SK-N-SH (cell line): ENCODE data around the gene IL1RAP. TPM values are rescaled to one million over a fixed set of nuclear protein-coding genes. Genes with fewer than 3 reads are reported as not detected.

ENCODE experiments used
- CTCF ChIA-PET: fragments of 300-600, 350-600 bp; formaldehyde crosslinking; extraction: SDS; loops from one replicate; lab custom pipeline; 2021; lab: Yijun Ruan, JAX
- POLR2A ChIA-PET: fragments of 350-600 bp; sonication (Branson Sonifier 250); formaldehyde crosslinking; extraction: SDS; loops from one replicate; lab custom pipeline; 2020; ENCODE audit warnings: antibody characterized with exemption, inconsistent platforms; lab: Yijun Ruan, JAX
- DNase-seq: peaks from one replicate; pipeline ENCODE4 v3.0.0; 2012
- H2AFZ ChIP-seq: fragments of 200-600 bp; sonication (generic); 2 replicates; pipeline ENCODE4 v1.8.1; 2016; ENCODE audit warnings: antibody characterized with exemption, mild to moderate bottlenecking, low read depth
- H3F3A ChIP-seq: fragments of 200-600 bp; sonication (generic); replicated peaks from 2 replicates; pipeline ENCODE3; 2016; ENCODE audit warnings: antibody characterized with exemption, mild to moderate bottlenecking; ENCODE audit not compliant: insufficient read depth
- H3K27ac ChIP-seq, 2 experiments: fragments of 200-500 bp in 1 of 2; fragments of 200-600 bp in 1 of 2; sonication (Bioruptor generic) in 1 of 2; sonication (generic), shearing (Covaris generic) in 1 of 2; 2 replicates each; pipeline versions ENCODE4 v1.5.1 to v1.6.1; 2014 to 2016; ENCODE audit warnings: low read depth in 2 of 2, inconsistent platforms in 1 of 2, low read length in 1 of 2, mild to moderate bottlenecking in 1 of 2, mixed read lengths in 1 of 2
- H3K27me3 ChIP-seq: fragments of 200-600 bp; sonication (generic), shearing (Covaris generic); 2 replicates; pipeline ENCODE4 v1.6.1; 2016; ENCODE audit warnings: mixed run types; ENCODE audit not compliant: insufficient read depth
- H3K36me3 ChIP-seq, 2 experiments: fragments of 200-500 bp in 1 of 2; fragments of 200-600 bp in 1 of 2; sonication (Bioruptor generic) in 1 of 2; sonication (generic) in 1 of 2; replicated peaks in 1 of 2; 2 replicates each; pipeline versions ENCODE3 to v1.5.1; 2014 to 2016; ENCODE audit warnings: low read length in 1 of 2, mild to moderate bottlenecking in 1 of 2; ENCODE audit not compliant: insufficient read depth in 2 of 2, control insufficient read depth in 1 of 2
- H3K4me1 ChIP-seq, 2 experiments: fragments of 200-500 bp in 1 of 2; fragments of 200-600 bp in 1 of 2; sonication (Bioruptor generic) in 1 of 2; sonication (generic), shearing (Covaris generic) in 1 of 2; 2 replicates each; pipeline versions ENCODE4 v1.5.1 to v1.6.1; 2014 to 2016; ENCODE audit warnings: low read depth in 1 of 2, low read length in 1 of 2, mixed run types in 1 of 2; ENCODE audit not compliant: insufficient read depth in 2 of 2, control insufficient read depth in 1 of 2
- H3K4me2 ChIP-seq: fragments of 200-600 bp; sonication (generic), shearing (Covaris generic); 2 replicates; pipeline ENCODE4 v1.6.1; 2017; ENCODE audit warnings: mixed run types
- H3K4me3 ChIP-seq, 2 experiments: fragments of 200-500 bp in 1 of 2; fragments of 200-600 bp in 1 of 2; sonication (Bioruptor generic) in 1 of 2; sonication (generic), shearing (Covaris generic) in 1 of 2; 2 replicates each; pipeline versions ENCODE4 v1.5.1 to v1.8.1; 2014 to 2016; ENCODE audit warnings: low read depth in 2 of 2, inconsistent platforms in 1 of 2, low read length in 1 of 2, mild to moderate bottlenecking in 1 of 2, mixed read lengths in 1 of 2, moderate library complexity in 1 of 2
- H3K79me2 ChIP-seq: fragments of 200-600 bp; sonication (generic); 2 replicates; pipeline ENCODE4 v1.8.1; 2017; ENCODE audit warnings: mild to moderate bottlenecking; ENCODE audit not compliant: insufficient read depth
- H3K9ac ChIP-seq: fragments of 200-600 bp; sonication (generic); 2 replicates; pipeline ENCODE4 v1.6.1; 2017; ENCODE audit warnings: mixed run types
- H3K9me2 ChIP-seq: fragments of 200-600 bp; sonication (generic); 2 replicates; pipeline ENCODE4 v1.6.1; 2017; ENCODE audit warnings: mixed run types
- H3K9me3 ChIP-seq: fragments of 200-600 bp; sonication (generic); 2 replicates; pipeline ENCODE4 v1.6.1; 2017; ENCODE audit warnings: mixed run types, mild to moderate bottlenecking, moderate library complexity
- H4K20me1 ChIP-seq: fragments of 200-600 bp; sonication (generic); 2 replicates; pipeline ENCODE4 v1.6.1; 2017; ENCODE audit warnings: mild to moderate bottlenecking, mixed run types; ENCODE audit not compliant: insufficient read depth
- CTCF ChIP-seq: fragments of 200-600 bp; sonication (generic); IDR thresholded peaks from 2 replicates; pipeline ENCODE4 v1.6.1; 2017; ENCODE audit warnings: antibody characterized with exemption, mild to moderate bottlenecking, moderate library complexity
- EZH2phosphoT487 ChIP-seq: fragments of 200-600 bp; sonication (generic); IDR thresholded peaks from 2 replicates; pipeline ENCODE4 v1.6.1; 2017; ENCODE audit warnings: low read depth, mixed run types, mild to moderate bottlenecking, antibody characterized with exemption, moderate library complexity, borderline replicate concordance
- FOXJ3 ChIP-seq: sonication (generic); formaldehyde crosslinking; IDR thresholded peaks from 2 replicates; pipeline ENCODE4 v1.5.1; 2020; ENCODE audit warnings: mild to moderate bottlenecking, missing genetic modification reagents
- FOXM1 ChIP-seq: IDR thresholded peaks from 2 replicates; pipeline ENCODE4 v1.4.0; 2012; ENCODE audit warnings: low read depth, mild to moderate bottlenecking
- GABPA ChIP-seq: IDR thresholded peaks from 2 replicates; pipeline ENCODE4 v1.4.0; 2012; ENCODE audit warnings: low read depth, mild to moderate bottlenecking
- MXI1 ChIP-seq: IDR thresholded peaks from 2 replicates; pipeline ENCODE4 v1.6.1; 2012; ENCODE audit warnings: mild to moderate bottlenecking, low read depth, low read length, improper control_type of control experiment
- POLR2AphosphoS5 ChIP-seq: IDR thresholded peaks from 2 replicates; pipeline ENCODE4 v1.6.1; 2012; ENCODE audit warnings: low read depth, low read length
- RAD21 ChIP-seq: IDR thresholded peaks from 2 replicates; pipeline ENCODE4 v1.6.1; 2012; ENCODE audit warnings: mild to moderate bottlenecking, low read length
- RCOR1 ChIP-seq: fragments of 150-350 bp; IDR thresholded peaks from 2 replicates; pipeline ENCODE4 v1.6.1; 2017; ENCODE audit warnings: antibody characterized with exemption, low read length
- SIN3A ChIP-seq: IDR thresholded peaks from 2 replicates; pipeline ENCODE4 v1.6.1; 2012; ENCODE audit warnings: low read depth, mild to moderate bottlenecking, low read length, moderate library complexity, borderline replicate concordance
- TAF1 ChIP-seq: IDR thresholded peaks from 2 replicates; pipeline ENCODE4 v1.6.1; 2012; ENCODE audit warnings: low read depth, mild to moderate bottlenecking, low read length, moderate library complexity, borderline replicate concordance
- TCF12 ChIP-seq: IDR thresholded peaks from 2 replicates; pipeline ENCODE4 v1.4.0; 2012
- TEAD4 ChIP-seq: IDR thresholded peaks from 2 replicates; pipeline ENCODE4 v1.4.0; 2012; ENCODE audit warnings: mild to moderate bottlenecking, borderline replicate concordance; ENCODE audit not compliant: insufficient read depth
- USF2 ChIP-seq: fragments of 150-350 bp; IDR thresholded peaks from 2 replicates; pipeline ENCODE4 v1.6.1; 2017; ENCODE audit warnings: antibody characterized with exemption, low read length, low read depth, borderline replicate concordance
- YY1 ChIP-seq: IDR thresholded peaks from 2 replicates; pipeline ENCODE4 v1.4.0; 2012; ENCODE audit warnings: low read depth, mild to moderate bottlenecking
- ZBTB33 ChIP-seq: IDR thresholded peaks from 2 replicates; pipeline ENCODE4 v1.4.0; 2012; ENCODE audit warnings: low read depth, borderline replicate concordance
- WGBS: methylation state at CpG from one replicate; pipeline ENCODE4 v1.1.6; 2017; ENCODE audit warnings: low lambda C conversion rate; 5-methylcytosine and 5-hydroxymethylcytosine counted together
- polyA plus RNA-seq, 3 experiments: library from polyadenylated mRNA; depleted of rRNA; stranded (reverse); fragments of >200 nt; gene quantifications; 2 replicates each; pipeline ENCODE4 v1.2.3, GENCODE V29; 2012

Gene IL1RAP
- polyA plus RNA-seq, 1 of the 3 experiments (the other 2 are of a cell fraction) = 7.6 TPM

GRCh38 chr3:190686011-190686410 lies 172.1 kb downstream of the IL1RAP start (continued):
- TF ChIP-seq CTCF = no peak

GRCh38 chr3:190690246-190690645 lies 176.4 kb downstream of the IL1RAP start:
- Histone ChIP-seq H3K4me1 (peaks cover 0 to 3% of the 10 kb centered on the region in 2 experiments; a peak in 1 of 4 replicates), H3K79me2 (no peaks in the 10 kb centered on the region), H3K27me3 (no peaks in the 10 kb centered on the region), H3K4me2 (no peak overlapping the region), H4K20me1 (no peaks in the 10 kb centered on the region)
- CTCF ChIA-PET = no interaction called here
- DNase-seq = no peak
- TF ChIP-seq TCF12 (no peak), FOXJ3 (CRISPR knock-in tag) (no peak), EZH2phosphoT487 (no peak), TAF1 (no peak), POLR2AphosphoS5 (no peak), USF2 (no peak), ZBTB33 (no peak), RAD21 (no peak), RCOR1 (no peak), MXI1 (no peak), FOXM1 (no peak), SIN3A (no peak), GABPA (no peak), TEAD4 (no peak), YY1 (no peak)
- TF ChIP-seq, all 33 proteins: peak for 0
- Histone ChIP-seq H2AFZ (no peak overlapping the region), H3K9ac (no peak overlapping the region), H3K4me3 (no peak overlapping the region), H3K36me3 (no peaks in the 10 kb centered on the region), H3K27ac (no peak overlapping the region), H3K9me3 (0 out of 2 replicates have a peak, but pooled peaks cover 8% of the 10 kb centered on the region), H3K9me2 (no peaks in the 10 kb centered on the region), H3F3A (no peaks in the 10 kb centered on the region)
- POLR2A ChIA-PET = no interaction called here
- 48% methylated on average over 6 of the region's 6 CpGs for WGBS
